ENCODE results near the gene CADM2. TPM values are rescaled to one million over a fixed set of nuclear protein-coding genes. Genes with fewer than 3 reads are reported as not detected.
A peak's percentile ranks its signal among the peaks of the same experiment; 100 is the strongest.

The CADM2 gene
- total and polyA plus RNA-seq, 2 donors from 2014 or later: 0.06 to 0.25 TPM

DNA sequence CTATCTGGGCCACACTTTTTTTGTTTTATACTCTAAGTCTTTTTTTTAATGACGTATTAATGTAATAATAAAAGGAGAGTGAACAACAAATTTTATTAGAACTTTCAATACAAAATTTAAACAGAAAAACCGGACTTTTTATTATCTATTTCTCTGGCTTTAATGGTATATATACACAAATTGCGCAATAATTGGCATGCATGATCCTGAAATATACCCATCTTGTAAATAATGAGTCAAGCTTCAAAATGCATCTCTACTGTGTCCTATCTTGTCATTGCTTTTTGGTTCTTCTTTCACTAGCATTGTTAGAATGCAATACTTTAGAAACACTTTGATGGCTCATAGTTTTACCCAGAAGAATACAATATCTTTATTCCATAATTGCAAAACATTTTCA is 963.6 kb downstream of the CADM2 start:
- Histone ChIP-seq H3K4me1 (ENCODE audit: control insufficient read depth in 2 of 3, insufficient read depth in 2 of 3, low read depth in 1 of 3, low read length in 3 of 3) (no peaks in the 10 kb centered on the region), H3K4me3 (ENCODE audit: low read length in 3 of 3) (no peak overlapping the region), H3K9me3 (ENCODE audit: control insufficient read depth in 2 of 3, insufficient read depth in 1 of 3, low read length in 3 of 3) (no peaks in the 10 kb centered on the region), H3K27ac (ENCODE audit: low read depth in 2 of 2, low read length in 2 of 2) (no peak overlapping the region), H3K9ac (ENCODE audit: low read length in 3 of 3) (no peak overlapping the region), H3K36me3 (ENCODE audit: control insufficient read depth in 2 of 3, insufficient read depth in 3 of 3, low read length in 3 of 3) (no peaks in the 10 kb centered on the region), H3K27me3 (ENCODE audit: control insufficient read depth, insufficient read depth, low read length) (no peaks in the 10 kb centered on the region)
- no peak for FAIRE-seq
- TF ChIP-seq, protein P1, sequence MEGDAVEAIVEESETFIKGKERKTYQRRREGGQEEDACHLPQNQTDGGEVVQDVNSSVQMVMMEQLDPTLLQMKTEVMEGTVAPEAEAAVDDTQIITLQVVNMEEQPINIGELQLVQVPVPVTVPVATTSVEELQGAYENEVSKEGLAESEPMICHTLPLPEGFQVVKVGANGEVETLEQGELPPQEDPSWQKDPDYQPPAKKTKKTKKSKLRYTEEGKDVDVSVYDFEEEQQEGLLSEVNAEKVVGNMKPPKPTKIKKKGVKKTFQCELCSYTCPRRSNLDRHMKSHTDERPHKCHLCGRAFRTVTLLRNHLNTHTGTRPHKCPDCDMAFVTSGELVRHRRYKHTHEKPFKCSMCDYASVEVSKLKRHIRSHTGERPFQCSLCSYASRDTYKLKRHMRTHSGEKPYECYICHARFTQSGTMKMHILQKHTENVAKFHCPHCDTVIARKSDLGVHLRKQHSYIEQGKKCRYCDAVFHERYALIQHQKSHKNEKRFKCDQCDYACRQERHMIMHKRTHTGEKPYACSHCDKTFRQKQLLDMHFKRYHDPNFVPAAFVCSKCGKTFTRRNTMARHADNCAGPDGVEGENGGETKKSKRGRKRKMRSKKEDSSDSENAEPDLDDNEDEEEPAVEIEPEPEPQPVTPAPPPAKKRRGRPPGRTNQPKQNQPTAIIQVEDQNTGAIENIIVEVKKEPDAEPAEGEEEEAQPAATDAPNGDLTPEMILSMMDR (IDR thresholded peaks at IDR 0.05; ENCODE audit: borderline replicate concordance, extremely low read depth, insufficient read depth): no peak
- intact Hi-C loops (cut with DNase I): no loop called here
- DNase-seq: no peak

DNA sequence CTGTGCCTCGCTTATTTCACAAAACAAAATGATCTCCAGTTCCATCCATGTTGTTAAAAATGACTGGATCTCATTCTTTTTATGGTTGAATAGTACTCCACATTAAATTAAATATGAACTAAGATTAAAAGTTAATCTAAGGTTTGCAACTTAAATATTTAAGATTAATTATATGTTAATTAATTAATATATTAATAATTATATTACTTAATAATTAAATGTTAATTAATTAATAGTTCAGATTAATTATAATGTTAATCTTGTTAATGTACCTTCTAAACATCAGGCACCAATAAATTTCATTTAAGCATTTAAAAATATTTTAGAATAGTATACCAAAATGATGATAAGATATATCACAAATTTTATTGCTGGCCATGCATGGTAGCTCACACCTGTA is 971.9 kb downstream of the CADM2 start:
- H3K27me3 ChIP-seq (ENCODE audit: control insufficient read depth, insufficient read depth, low read length): no peaks in the 10 kb centered on the region
- H3K4me1 ChIP-seq (ENCODE audit: control insufficient read depth in 2 of 3, insufficient read depth in 2 of 3, low read depth in 1 of 3, low read length in 3 of 3): no peaks in the 10 kb centered on the region
- no peak overlapping the region for H3K4me3 ChIP-seq (ENCODE audit: low read length in 3 of 3)
- no peaks in the 10 kb centered on the region for H3K36me3 ChIP-seq (ENCODE audit: control insufficient read depth in 2 of 3, insufficient read depth in 3 of 3, low read length in 3 of 3)
- no peak for DNase-seq
- H3K9me3 ChIP-seq (ENCODE audit: control insufficient read depth in 2 of 3, insufficient read depth in 1 of 3, low read length in 3 of 3): no peaks in the 10 kb centered on the region
- TF ChIP-seq, protein P1 (IDR thresholded peaks at IDR 0.05; ENCODE audit: borderline replicate concordance, extremely low read depth, insufficient read depth): no peak
- no peak overlapping the region for H3K9ac ChIP-seq (ENCODE audit: low read length in 3 of 3)
- intact Hi-C loops (cut with DNase I): no loop called here
- no peak overlapping the region for H3K27ac ChIP-seq (ENCODE audit: low read depth in 2 of 2, low read length in 2 of 2)
- peak; percentile 62 for FAIRE-seq

- H3K27me3 ChIP-seq (ENCODE audit: control insufficient read depth, insufficient read depth, low read length): no peaks in the 10 kb centered on the region
- TF ChIP-seq, protein P1 (IDR thresholded peaks at IDR 0.05; ENCODE audit: borderline replicate concordance, extremely low read depth, insufficient read depth): no peak
- FAIRE-seq: no peak
- H3K9me3 ChIP-seq (ENCODE audit: control insufficient read depth in 2 of 3, insufficient read depth in 1 of 3, low read length in 3 of 3): no peaks in the 10 kb centered on the region
- no peaks in the 10 kb centered on the region for H3K4me1 ChIP-seq (ENCODE audit: control insufficient read depth in 2 of 3, insufficient read depth in 2 of 3, low read depth in 1 of 3, low read length in 3 of 3)
- no peaks in the 10 kb centered on the region for H3K36me3 ChIP-seq (ENCODE audit: control insufficient read depth in 2 of 3, insufficient read depth in 3 of 3, low read length in 3 of 3)
- intact Hi-C loops (cut with DNase I): no loop called here
- DNase-seq: no peak
- H3K4me3 ChIP-seq (ENCODE audit: low read length in 3 of 3): no peak overlapping the region
- H3K9ac ChIP-seq (ENCODE audit: low read length in 3 of 3): no peak overlapping the region
- no peak overlapping the region for H3K27ac ChIP-seq (ENCODE audit: low read depth in 2 of 2, low read length in 2 of 2)
These were observed 974.5 kb downstream of the CADM2 start for GRCh38 chr3:85933326-85933725.

GRCh38 chr3:85935171-85935570 is 976.4 kb downstream of the CADM2 start:
- H3K4me1 ChIP-seq (ENCODE audit: control insufficient read depth in 2 of 3, insufficient read depth in 2 of 3, low read depth in 1 of 3, low read length in 3 of 3): no peaks in the 10 kb centered on the region
- FAIRE-seq: no peak
- TF ChIP-seq, protein P1 (IDR thresholded peaks at IDR 0.05; ENCODE audit: borderline replicate concordance, extremely low read depth, insufficient read depth): no peak
- H3K9me3 ChIP-seq (ENCODE audit: control insufficient read depth in 2 of 3, insufficient read depth in 1 of 3, low read length in 3 of 3): no peaks in the 10 kb centered on the region
- intact Hi-C loops (cut with DNase I): no loop called here
- no peak overlapping the region for H3K27ac ChIP-seq (ENCODE audit: low read depth in 2 of 2, low read length in 2 of 2)
- no peaks in the 10 kb centered on the region for H3K27me3 ChIP-seq (ENCODE audit: control insufficient read depth, insufficient read depth, low read length)
- H3K4me3 ChIP-seq (ENCODE audit: low read length in 3 of 3): no peak overlapping the region
- H3K36me3 ChIP-seq (ENCODE audit: control insufficient read depth in 2 of 3, insufficient read depth in 3 of 3, low read length in 3 of 3): no peaks in the 10 kb centered on the region
- no peak for DNase-seq
- H3K9ac ChIP-seq (ENCODE audit: low read length in 3 of 3): no peak overlapping the region

Measured in kidney (tissue), 14 donors.